ENCODE data around the gene PKP1. TPM values are rescaled to one million over a fixed set of nuclear protein-coding genes. Genes with fewer than 3 reads are reported as not detected.
"Not testable (repeated sequence)": the region's sequence is repeated elsewhere in the genome, so short reads cannot be mapped to it uniquely, and the experiment has no call there.

PKP1 gene, protein sequence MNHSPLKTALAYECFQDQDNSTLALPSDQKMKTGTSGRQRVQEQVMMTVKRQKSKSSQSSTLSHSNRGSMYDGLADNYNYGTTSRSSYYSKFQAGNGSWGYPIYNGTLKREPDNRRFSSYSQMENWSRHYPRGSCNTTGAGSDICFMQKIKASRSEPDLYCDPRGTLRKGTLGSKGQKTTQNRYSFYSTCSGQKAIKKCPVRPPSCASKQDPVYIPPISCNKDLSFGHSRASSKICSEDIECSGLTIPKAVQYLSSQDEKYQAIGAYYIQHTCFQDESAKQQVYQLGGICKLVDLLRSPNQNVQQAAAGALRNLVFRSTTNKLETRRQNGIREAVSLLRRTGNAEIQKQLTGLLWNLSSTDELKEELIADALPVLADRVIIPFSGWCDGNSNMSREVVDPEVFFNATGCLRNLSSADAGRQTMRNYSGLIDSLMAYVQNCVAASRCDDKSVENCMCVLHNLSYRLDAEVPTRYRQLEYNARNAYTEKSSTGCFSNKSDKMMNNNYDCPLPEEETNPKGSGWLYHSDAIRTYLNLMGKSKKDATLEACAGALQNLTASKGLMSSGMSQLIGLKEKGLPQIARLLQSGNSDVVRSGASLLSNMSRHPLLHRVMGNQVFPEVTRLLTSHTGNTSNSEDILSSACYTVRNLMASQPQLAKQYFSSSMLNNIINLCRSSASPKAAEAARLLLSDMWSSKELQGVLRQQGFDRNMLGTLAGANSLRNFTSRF
- under 0.01 and 0.08 TPM in 2 replicates for total RNA-seq (ENCODE audit: low replicate concordance)

GRCh38 chr1:201282931-201283829 is at the start of gene PKP1:
TSS of gene PKP1 (plus strand) at chr1:201283506. CDS start at chr1:201283703, 197 bp downstream.
- DNase-seq (ENCODE audit: low read depth): no peak
- TF ChIP-seq, protein P1, sequence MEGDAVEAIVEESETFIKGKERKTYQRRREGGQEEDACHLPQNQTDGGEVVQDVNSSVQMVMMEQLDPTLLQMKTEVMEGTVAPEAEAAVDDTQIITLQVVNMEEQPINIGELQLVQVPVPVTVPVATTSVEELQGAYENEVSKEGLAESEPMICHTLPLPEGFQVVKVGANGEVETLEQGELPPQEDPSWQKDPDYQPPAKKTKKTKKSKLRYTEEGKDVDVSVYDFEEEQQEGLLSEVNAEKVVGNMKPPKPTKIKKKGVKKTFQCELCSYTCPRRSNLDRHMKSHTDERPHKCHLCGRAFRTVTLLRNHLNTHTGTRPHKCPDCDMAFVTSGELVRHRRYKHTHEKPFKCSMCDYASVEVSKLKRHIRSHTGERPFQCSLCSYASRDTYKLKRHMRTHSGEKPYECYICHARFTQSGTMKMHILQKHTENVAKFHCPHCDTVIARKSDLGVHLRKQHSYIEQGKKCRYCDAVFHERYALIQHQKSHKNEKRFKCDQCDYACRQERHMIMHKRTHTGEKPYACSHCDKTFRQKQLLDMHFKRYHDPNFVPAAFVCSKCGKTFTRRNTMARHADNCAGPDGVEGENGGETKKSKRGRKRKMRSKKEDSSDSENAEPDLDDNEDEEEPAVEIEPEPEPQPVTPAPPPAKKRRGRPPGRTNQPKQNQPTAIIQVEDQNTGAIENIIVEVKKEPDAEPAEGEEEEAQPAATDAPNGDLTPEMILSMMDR (IDR thresholded peaks at IDR 0.05; ENCODE audit: insufficient read depth, low read length): no peak
- peak within 1 kb of the TSS; percentile 9 for H3K4me3 ChIP-seq (ENCODE audit: low read depth, low read length)

- not testable (repeated sequence) for DNase-seq (ENCODE audit: low read depth); H3K4me3 ChIP-seq (ENCODE audit: low read depth, low read length)
These were observed 43.7 kb upstream of the PKP1 start for GRCh38 chr1:201239646-201240045.

GRCh38 chr1:201240171-201240570 is 43.1 kb upstream of the PKP1 start:
- TF ChIP-seq, protein P1 (IDR thresholded peaks at IDR 0.05; ENCODE audit: insufficient read depth, low read length): no peak
- no peak overlapping the region for H3K4me3 ChIP-seq (ENCODE audit: low read depth, low read length)
- DNase-seq (ENCODE audit: low read depth): no peak

DNA sequence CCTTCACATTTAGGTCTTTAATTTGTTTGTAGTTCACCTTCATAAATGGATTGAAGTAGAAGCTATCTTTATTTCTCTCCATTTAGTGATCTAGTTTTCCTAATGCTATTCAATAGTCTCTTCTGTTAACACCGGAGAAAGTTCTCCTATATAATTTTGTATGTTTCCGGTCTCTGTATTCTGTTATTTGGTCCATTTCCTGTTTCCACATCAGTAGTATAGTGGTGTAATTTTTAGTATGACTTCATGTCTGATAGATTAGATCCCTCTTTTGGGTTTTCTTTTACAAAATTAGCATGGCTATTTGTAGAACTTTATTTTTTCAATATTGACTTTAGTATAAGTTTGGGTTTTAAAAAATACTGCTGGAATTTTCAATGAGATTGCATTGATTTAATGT is 41.6 kb upstream of the PKP1 start:
- no peak for DNase-seq (ENCODE audit: low read depth)
- TF ChIP-seq, protein P1 (IDR thresholded peaks at IDR 0.05; ENCODE audit: insufficient read depth, low read length): no peak
- no peak overlapping the region for H3K4me3 ChIP-seq (ENCODE audit: low read depth, low read length)

DNA sequence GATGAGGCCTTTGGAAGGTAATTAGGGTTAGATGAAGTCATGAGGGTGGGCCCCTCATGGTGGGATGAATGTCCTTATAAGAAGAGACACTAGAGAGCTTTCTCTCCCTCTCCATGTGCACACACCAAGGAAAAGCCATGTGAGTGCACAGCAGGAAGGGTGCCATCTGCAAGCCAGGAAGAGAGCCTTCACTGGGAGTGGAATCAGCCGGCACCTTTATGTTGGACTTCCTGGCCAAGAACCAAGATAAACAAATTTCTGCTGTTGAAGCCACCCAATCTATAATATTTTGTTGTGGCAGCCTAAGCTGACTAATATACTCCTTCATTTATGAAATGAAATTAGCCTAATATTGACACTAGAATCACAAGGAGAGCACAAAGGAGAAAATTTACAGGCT is 38.2 kb upstream of the PKP1 start:
- H3K4me3 ChIP-seq (ENCODE audit: low read depth, low read length): no peak overlapping the region
- TF ChIP-seq, protein P1 (IDR thresholded peaks at IDR 0.05; ENCODE audit: insufficient read depth, low read length): no peak
- DNase-seq (ENCODE audit: low read depth): no peak

GRCh38 chr1:201248721-201249559 is 34.4 kb upstream of the PKP1 start:
- no peak overlapping the region for H3K4me3 ChIP-seq (ENCODE audit: low read depth, low read length)
- TF ChIP-seq, protein P1 (IDR thresholded peaks at IDR 0.05; ENCODE audit: insufficient read depth, low read length): no peak
- no peak for DNase-seq (ENCODE audit: low read depth)
